HG02798 (cell line): ENCODE measurements around the gene GRIN2A.

Experiments
- ATAC-seq: cut with Tn5 transposase; IDR thresholded peaks from one replicate; pipeline ENCODE4 v1.9.1; 2021; ENCODE audit warnings: mild to moderate bottlenecking; ENCODE audit not compliant: unreplicated experiment, poor library complexity

GRIN2A gene

DNA sequence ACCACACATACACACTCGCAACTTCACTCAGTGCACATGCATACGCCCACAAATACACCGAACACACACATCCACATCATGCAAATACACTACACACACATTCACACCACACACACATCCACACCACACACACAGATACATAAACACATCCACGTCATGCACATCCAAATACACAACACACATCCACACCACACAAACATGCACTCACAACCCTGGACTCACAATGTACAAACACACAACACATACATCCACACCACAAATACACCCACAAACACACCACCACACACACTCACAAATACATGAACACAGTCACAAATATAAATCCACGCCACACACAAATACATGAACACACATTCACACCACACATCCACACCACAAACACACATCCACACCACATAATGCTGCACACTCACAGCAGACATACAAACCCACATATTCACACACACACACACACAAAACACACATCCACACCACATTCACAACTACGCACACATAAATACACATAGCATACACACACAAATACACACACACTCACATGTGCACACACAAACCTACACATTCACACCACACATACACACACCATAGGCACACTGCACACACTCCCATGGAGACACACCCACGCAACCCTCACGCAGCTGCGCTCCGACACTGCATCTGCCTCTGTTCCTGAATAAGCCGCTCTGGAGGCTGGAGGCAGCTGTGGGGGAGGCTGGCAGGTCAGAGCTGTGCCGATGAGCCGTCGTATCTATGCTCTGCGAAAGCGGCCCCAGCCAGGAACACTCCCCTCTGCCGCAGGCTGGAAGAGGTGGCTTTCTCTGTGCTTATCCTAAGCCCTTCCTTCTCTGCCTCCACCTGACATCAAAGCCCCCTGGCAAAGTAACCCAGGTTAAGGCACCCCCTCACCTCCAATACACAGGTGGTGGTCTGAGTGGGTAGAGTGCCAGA lies 141.8 kb downstream of the GRIN2A start:
- no peak for ATAC-seq

- ATAC-seq = peak; percentile 41
These were observed 142.8 kb downstream of the GRIN2A start for GRCh38 chr16:10039220-10040096.

GRCh38 chr16:10037751-10038150 lies 144.5 kb downstream of the GRIN2A start:
- no peak for ATAC-seq

DNA sequence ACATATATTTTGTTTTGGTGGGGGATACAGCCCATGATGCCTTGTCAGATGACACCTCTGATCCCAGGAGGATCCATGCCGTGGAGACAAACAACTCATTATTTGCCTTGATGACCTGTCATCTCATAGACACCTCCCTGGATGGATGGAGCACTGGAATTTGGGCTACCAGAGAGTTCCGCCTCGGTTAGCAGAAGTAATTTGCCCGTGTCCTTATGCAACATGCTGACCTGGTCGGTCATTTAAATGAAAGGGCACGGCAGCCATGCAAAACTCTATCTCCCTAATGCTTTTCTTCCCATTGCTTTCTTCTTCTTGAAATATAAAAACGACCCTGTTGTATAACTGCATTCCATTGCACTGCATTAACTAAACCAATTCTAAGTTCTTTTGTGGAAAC lies 145.3 kb downstream of the GRIN2A start:
- no peak for ATAC-seq

GRCh38 chr16:10033556-10033955 lies 148.7 kb downstream of the GRIN2A start:
- ATAC-seq = no peak

DNA sequence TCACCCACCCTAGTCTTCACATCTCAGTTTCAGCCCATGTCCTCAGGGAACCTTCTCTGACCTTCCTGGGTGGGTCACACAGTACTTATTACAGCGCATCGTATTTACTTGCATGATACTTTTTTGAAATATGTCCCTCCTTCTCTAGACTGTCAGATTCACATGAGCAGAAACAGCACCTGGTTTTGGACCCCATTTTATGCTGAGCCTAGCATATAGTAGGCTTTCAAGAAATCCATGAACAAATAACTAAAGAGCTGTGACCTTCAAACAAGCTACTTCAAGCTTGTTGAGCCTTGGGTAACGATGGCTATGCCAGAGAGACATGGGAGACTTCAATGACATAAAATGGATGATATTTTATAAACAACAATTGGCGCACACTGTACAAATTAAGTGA lies 150.3 kb downstream of the GRIN2A start:
- ATAC-seq = no peak

GRCh38 chr16:10031473-10031872 lies 150.8 kb downstream of the GRIN2A start:
- ATAC-seq = no peak

GRCh38 chr16:10028644-10029043 lies 153.6 kb downstream of the GRIN2A start:
- no peak for ATAC-seq

GRCh38 chr16:10027553-10027952 lies 154.7 kb downstream of the GRIN2A start:
- ATAC-seq = no peak

DNA sequence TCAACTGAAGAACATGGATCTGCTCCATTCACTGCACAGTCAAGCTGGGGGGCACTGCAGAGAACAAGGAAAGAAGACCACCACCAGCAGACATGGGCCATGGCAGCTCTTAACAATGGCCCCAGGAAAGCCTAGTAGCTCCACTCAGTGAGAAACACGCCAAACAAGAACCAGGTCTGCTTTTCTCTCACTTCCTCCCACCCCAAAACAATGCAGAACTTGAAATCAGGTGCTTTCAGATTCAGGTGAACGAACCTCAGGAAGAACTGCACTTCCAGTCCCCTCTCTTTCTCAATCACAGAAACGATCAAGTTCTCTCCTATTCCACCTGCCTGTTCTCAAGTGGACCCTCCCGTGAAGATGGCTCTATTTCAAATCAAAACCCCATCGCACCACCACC lies 155.6 kb downstream of the GRIN2A start:
- ATAC-seq = no peak

- ATAC-seq = no peak
These were observed 160.1 kb downstream of the GRIN2A start for GRCh38 chr16:10022098-10022497.

GRCh38 chr16:10020866-10021265 lies 161.4 kb downstream of the GRIN2A start:
- ATAC-seq = no peak

GRCh38 chr16:10016752-10017151 lies 165.5 kb downstream of the GRIN2A start:
- ATAC-seq = no peak

DNA sequence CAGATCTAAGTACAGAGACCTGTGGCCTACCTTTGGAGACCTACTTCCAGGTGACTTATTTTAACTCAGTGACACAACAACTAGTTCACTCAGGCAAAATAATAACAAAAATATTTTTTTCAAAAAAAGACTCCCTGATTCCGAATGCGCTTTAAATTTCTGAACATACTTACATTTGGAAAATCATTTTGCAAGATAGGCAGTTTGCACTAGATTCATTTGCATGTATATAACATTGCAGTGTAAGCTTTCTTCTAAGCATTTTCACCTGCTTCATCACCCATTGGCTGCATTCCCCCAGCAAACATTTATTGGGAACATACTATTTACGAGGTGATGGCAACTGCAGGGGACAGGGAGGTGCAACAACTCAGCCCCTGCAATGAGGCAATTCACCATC lies 166.8 kb downstream of the GRIN2A start:
- no peak for ATAC-seq

- no peak for ATAC-seq
These were observed 168.5 kb downstream of the GRIN2A start for GRCh38 chr16:10013774-10014173.

- no peak for ATAC-seq
These were observed 168.9 kb downstream of the GRIN2A start for GRCh38 chr16:10013364-10013763.

DNA sequence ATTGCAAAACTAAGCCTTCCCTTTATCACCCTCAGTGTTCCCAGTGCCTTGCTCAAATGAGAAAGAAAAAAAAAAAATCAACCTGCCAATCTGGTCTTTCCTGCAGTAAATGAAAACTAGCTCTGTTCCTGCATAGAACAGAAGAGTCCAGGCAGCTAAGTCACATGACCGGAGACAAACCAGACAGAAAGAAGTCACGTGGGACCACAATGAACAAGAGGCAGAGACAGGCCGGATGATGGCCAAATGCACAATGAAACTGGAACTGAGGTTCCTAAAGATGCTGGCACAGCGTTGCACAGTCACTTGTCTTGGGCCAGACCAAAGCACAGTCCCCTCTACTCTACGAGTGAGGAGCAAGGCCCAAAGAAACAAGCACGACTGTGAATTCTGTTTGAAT lies 172.5 kb downstream of the GRIN2A start:
- ATAC-seq = no peak

DNA sequence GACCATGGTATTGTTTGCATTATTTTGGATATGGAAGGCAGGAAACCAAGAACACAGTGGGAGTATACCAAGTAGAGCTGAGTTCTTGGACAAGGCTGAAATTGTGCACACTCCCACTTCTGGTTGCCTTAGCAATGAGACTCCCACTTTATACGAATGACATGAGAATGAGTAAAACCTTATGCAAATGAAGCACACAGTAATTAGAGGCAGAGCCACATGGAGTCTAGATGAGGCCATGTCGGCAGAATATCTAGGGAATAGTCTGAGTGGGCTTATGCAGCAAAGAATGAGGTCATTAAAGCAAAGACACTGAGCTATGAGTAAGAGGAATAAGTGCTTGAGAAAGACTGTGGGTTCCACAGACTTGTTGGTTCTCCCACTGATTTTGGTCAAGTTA lies 178.7 kb downstream of the GRIN2A start:
- ATAC-seq = no peak

DNA sequence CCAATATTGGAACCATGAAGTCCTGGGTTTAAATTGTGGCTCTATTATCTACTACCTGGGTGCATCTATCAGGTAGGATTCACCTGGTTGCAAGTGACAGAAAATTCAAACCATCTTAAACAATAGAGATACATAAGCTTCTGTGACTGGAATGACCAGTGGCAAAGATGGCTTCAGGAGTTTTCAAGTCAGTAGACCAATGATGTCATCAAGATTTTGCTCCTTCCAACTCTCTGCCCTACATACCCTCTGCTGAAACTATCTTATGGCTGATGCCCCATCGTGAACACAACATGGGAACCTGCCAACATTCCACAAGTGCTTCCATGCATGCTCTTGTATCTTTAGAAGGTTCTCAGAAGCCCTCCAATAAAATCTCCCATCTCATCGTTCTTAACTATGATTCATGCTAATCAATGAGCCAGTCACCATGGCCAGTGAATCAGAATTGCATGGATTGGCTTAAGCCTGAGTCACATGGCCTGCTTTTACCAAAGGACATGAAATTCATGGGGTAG lies 180.9 kb downstream of the GRIN2A start:
- ATAC-seq = no peak

DNA sequence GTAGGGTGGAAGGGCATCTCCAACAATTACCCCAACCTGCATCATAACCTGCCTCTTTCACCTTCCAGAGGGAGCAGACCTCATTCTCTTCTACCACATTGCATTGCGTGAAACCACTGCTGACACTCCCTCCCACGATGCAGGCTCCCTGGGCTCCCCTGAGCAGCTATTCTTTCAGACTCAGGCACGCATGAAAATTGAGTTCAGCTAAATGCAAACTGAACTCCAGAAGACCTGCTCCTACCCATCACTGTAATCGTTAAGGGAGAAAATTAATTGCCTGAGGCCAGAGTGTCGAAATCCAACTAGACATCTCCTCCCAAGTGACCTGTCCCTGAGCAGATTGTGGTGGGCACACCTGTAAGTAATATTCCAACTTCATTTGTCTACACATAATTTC lies 186.0 kb downstream of the GRIN2A start:
- ATAC-seq = no peak

DNA sequence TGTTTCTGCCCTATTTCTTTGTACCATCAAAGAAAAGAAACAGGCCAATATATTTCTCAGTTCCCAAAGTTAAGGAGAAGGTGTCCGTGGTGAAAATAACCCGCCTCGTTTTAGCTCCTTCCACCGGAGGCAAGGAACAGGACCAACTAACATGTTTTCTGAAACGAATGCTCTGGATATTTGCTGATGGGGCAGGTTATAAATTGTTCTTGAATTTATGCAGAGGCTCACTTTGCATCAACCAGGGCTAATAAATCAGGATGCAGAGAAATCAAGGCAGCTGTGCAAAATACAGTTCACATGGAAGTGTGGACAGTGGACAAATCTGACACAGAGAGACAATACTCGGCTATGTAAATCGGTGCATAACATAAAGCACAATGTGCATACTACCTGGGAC lies 189.8 kb downstream of the GRIN2A start:
- ATAC-seq = no peak
